Left ventricle myocardium inferior (tissue), 1 donor: ENCODE results near the gene GRK1. TPM values are rescaled to one million over a fixed set of nuclear protein-coding genes. Genes with fewer than 3 reads are reported as not detected.

Experiments used
- DNase-seq: peaks from one replicate; pipeline ENCODE4 v3.0.0-alpha.2; 2020
- H3K27ac ChIP-seq: fragments of 200-600 bp; replicated peaks from 2 replicates; pipeline ENCODE4 v1.8.0; 2021
- H3K27me3 ChIP-seq: fragments of 200-600 bp; 2 replicates; pipeline ENCODE4 v1.8.0; 2021; ENCODE audit warnings: low read depth
- H3K36me3 ChIP-seq: fragments of 200-600 bp; 2 replicates; pipeline ENCODE4 v1.8.0; 2021
- H3K4me1 ChIP-seq: fragments of 200-600 bp; 2 replicates; pipeline ENCODE4 v1.8.0; 2021
- H3K4me3 ChIP-seq: fragments of 200-600 bp; 2 replicates; pipeline ENCODE4 v1.8.0; 2021; ENCODE audit warnings: mild to moderate bottlenecking, moderate library complexity
- H3K9me3 ChIP-seq: fragments of 200-600 bp; replicated peaks from 2 replicates; pipeline ENCODE4 v1.8.0; 2021
- CTCF ChIP-seq: fragments of 200-600 bp; IDR thresholded peaks from 2 replicates; pipeline ENCODE4 v1.8.0; 2021; ENCODE audit warnings: antibody characterized with exemption, mild to moderate bottlenecking, borderline replicate concordance
- intact Hi-C: fragments of 100-400 bp; cut with micrococcal nuclease; formaldehyde crosslinking; loops from one replicate; pipeline ENCODE4 v1.11.0; 2022
- total RNA-seq: library from RNA; stranded (reverse); fragmentation: NEBNext Ultra II Directional; extraction: Animal tissue kit (Norgen Biotek cat#: 25700); gene quantifications from one replicate; pipeline ENCODE4 v1.2.1, GENCODE V29; 2021
- donor health status: DM: no; HTN: yes; CAD: no; lungs with severe emphysema.

GRK1 gene
- total RNA-seq, 1 donor from 2014 or later, result 0.85 TPM

- Histone ChIP-seq H3K36me3 (no peaks in the 10 kb centered on the region), H3K27ac (no peak overlapping the region), H3K4me3 (no peak overlapping the region), H3K4me1 (no peaks in the 10 kb centered on the region), H3K9me3 (peaks cover 18% of the 10 kb centered on the region), H3K27me3 (peaks cover 5% of the 10 kb centered on the region)
- TF ChIP-seq CTCF, result no peak
- DNase-seq, result peak; percentile 3
- intact Hi-C loops, result no loop called here
These were observed 1.3 kb upstream of the GRK1 start for GRCh38 chr13:113665597-113666328.

GRCh38 chr13:113666329-113666670 lies 719 bp upstream of the GRK1 start:
- DNase-seq, result peak; percentile 7
- Histone ChIP-seq H3K27me3 (peaks cover 9% of the 10 kb centered on the region), H3K36me3 (no peaks in the 10 kb centered on the region), H3K4me3 (no peak overlapping the region), H3K9me3 (peaks cover 13% of the 10 kb centered on the region), H3K27ac (no peak overlapping the region), H3K4me1 (no peaks in the 10 kb centered on the region)
- intact Hi-C loops, result no loop called here
- no peak for TF ChIP-seq CTCF

GRCh38 chr13:113667771-113668490 lies 912 bp downstream of the GRK1 start:
- TF ChIP-seq CTCF, result no peak
- Histone ChIP-seq H3K9me3 (no peaks in the 10 kb centered on the region), H3K27ac (no peak overlapping the region), H3K4me1 (no peaks in the 10 kb centered on the region), H3K27me3 (peaks cover 9% of the 10 kb centered on the region), H3K36me3 (no peaks in the 10 kb centered on the region), H3K4me3 (no peak overlapping the region)
- intact Hi-C loops, result no loop called here
- peak; percentile 11 for DNase-seq

- TF ChIP-seq CTCF, result no peak
- no peaks in the 10 kb centered on the region for H3K9me3 ChIP-seq
- DNase-seq, result peak; percentile 4
- no peak overlapping the region for H3K27ac ChIP-seq
- H3K27me3 ChIP-seq, result peaks cover 9% of the 10 kb centered on the region
- H3K36me3 ChIP-seq, result no peaks in the 10 kb centered on the region
- intact Hi-C loops, result no loop called here
- H3K4me3 ChIP-seq, result no peak overlapping the region
- H3K4me1 ChIP-seq, result no peaks in the 10 kb centered on the region
These were observed 1.5 kb downstream of the GRK1 start for GRCh38 chr13:113668491-113668971.

GRCh38 chr13:113669231-113669754 lies 2.3 kb downstream of the GRK1 start:
- peak; percentile 0 for DNase-seq

More at GRCh38 chr13:113669231-113669754, 2.3 kb downstream of the GRK1 start:
- no peak for TF ChIP-seq CTCF
- no peaks in the 10 kb centered on the region for H3K36me3 ChIP-seq
- peaks cover 9% of the 10 kb centered on the region for H3K27me3 ChIP-seq
- no peak overlapping the region for H3K27ac ChIP-seq
- intact Hi-C loops, result no loop called here
- no peaks in the 10 kb centered on the region for H3K4me1 ChIP-seq
- H3K9me3 ChIP-seq, result no peaks in the 10 kb centered on the region
- no peak overlapping the region for H3K4me3 ChIP-seq
